Type B pancreatic cell (in vitro differentiated cells): ENCODE measurements around the gene SBSN. TPM values are rescaled to one million over a fixed set of nuclear protein-coding genes. Genes with fewer than 3 reads are reported as not detected.

ENCODE experiments used
- DNase-seq: peaks from one replicate; pipeline ENCODE4 v3.0.0; 2021; ENCODE audit warnings: mixed read lengths; ENCODE audit not compliant: unreplicated experiment; ENCODE audit errors: extremely low spot score
- H3K27ac Mint-ChIP-seq: 2 replicates; pipeline ENCODE4 v1.8.0; 2021; ENCODE audit warnings: mild to moderate bottlenecking, mixed read lengths
- H3K27me3 Mint-ChIP-seq: 2 replicates; pipeline ENCODE4 v1.8.0; 2021; ENCODE audit warnings: mixed read lengths
- H3K36me3 Mint-ChIP-seq: 2 replicates; pipeline ENCODE4 v1.8.0; 2021; ENCODE audit warnings: mixed read lengths
- H3K4me1 Mint-ChIP-seq: one replicate; pipeline ENCODE4 v1.8.0; 2021; ENCODE audit warnings: mixed read lengths; ENCODE audit not compliant: unreplicated experiment
- H3K4me3 Mint-ChIP-seq: 2 replicates; pipeline ENCODE4 v1.8.0; 2021; ENCODE audit warnings: mild to moderate bottlenecking, mixed read lengths
- H3K9me3 Mint-ChIP-seq: 2 replicates; pipeline ENCODE4 v1.8.0; 2021; ENCODE audit warnings: mixed read lengths
- total RNA-seq: library from RNA; stranded (reverse); gene quantifications from 2 replicates; pipeline ENCODE4 v1.2.1, GENCODE V29; 2021; ENCODE audit warnings: low replicate concordance
- TF ChIP-seq, protein P1 (sequence below): fragments of 200-600 bp; sonication (generic); conservative IDR thresholded peaks from 2 replicates; pipeline ENCODE4 v1.5.0; 2021; ENCODE audit warnings: antibody characterized with exemption, mild to moderate bottlenecking

SBSN gene
- total RNA-seq, 1 donor from 2014 or later, result 0.53 TPM

DNA sequence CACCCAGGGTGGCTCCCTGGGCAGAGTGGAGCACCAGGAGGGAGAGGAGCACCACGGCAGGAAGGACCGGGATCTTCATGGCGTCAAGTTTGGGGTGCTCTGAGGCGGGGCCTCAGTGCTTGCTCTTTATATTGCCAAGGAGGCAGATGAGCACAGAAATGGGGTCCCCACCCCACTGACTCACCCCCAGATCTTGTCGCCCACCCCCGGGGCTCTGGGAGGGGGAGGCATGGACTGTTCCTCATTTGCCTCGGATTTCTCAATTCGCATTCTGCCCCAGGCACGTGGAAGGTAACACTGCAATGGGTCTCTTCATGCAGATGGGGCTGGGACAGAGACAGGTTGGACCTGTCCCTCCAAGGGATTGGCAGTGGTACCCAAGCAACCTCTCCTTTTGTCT, 37.7 kb downstream of the SBSN start, which contains the start of gene KRTDAP:
TSS of gene KRTDAP (minus strand) at position 101 of the 400 bp plus-strand sequence. CDS start at position 79, 22 bp downstream.
- DNase-seq, result no peak
- Mint-ChIP-seq H3K36me3 (no peaks in the 10 kb centered on the region), H3K4me3 (no peak within 1 kb of the TSS), H3K27me3 (peaks cover 26% of the 10 kb centered on the region), H3K9me3 (no peaks in the 10 kb centered on the region), H3K4me1 (no peaks in the 10 kb centered on the region), H3K27ac (no peak within 1 kb of the TSS)
- TF ChIP-seq, protein P1, sequence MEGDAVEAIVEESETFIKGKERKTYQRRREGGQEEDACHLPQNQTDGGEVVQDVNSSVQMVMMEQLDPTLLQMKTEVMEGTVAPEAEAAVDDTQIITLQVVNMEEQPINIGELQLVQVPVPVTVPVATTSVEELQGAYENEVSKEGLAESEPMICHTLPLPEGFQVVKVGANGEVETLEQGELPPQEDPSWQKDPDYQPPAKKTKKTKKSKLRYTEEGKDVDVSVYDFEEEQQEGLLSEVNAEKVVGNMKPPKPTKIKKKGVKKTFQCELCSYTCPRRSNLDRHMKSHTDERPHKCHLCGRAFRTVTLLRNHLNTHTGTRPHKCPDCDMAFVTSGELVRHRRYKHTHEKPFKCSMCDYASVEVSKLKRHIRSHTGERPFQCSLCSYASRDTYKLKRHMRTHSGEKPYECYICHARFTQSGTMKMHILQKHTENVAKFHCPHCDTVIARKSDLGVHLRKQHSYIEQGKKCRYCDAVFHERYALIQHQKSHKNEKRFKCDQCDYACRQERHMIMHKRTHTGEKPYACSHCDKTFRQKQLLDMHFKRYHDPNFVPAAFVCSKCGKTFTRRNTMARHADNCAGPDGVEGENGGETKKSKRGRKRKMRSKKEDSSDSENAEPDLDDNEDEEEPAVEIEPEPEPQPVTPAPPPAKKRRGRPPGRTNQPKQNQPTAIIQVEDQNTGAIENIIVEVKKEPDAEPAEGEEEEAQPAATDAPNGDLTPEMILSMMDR, result no peak

DNA sequence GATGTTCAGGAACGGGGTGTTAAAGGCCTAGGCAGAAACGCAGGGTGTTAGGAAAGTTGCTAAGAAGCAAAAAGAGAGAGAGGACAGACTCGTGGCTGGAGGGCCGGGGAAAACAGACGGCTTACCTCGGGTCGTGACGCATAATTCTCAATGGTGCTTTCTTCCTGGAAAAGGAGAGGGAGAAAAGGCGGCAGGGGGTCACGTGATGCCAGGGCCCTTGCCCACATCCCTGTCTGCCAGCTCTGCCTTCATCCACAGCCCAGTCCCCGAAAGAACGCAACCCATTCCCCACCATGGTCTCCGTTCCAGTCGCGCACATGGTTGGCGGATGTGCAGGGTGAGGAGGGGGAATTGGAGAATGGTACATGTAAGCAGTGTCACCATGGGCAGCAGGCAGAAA, 39.4 kb downstream of the SBSN start:
- H3K4me3 Mint-ChIP-seq, result no peak overlapping the region
- H3K4me1 Mint-ChIP-seq, result no peaks in the 10 kb centered on the region
- no peaks in the 10 kb centered on the region for H3K9me3 Mint-ChIP-seq
- TF ChIP-seq, protein P1, result no peak
- H3K27ac Mint-ChIP-seq, result peak overlapping the region; percentile 51
- H3K27me3 Mint-ChIP-seq, result peaks cover 26% of the 10 kb centered on the region
- DNase-seq, result no peak
- H3K36me3 Mint-ChIP-seq, result no peaks in the 10 kb centered on the region

DNA sequence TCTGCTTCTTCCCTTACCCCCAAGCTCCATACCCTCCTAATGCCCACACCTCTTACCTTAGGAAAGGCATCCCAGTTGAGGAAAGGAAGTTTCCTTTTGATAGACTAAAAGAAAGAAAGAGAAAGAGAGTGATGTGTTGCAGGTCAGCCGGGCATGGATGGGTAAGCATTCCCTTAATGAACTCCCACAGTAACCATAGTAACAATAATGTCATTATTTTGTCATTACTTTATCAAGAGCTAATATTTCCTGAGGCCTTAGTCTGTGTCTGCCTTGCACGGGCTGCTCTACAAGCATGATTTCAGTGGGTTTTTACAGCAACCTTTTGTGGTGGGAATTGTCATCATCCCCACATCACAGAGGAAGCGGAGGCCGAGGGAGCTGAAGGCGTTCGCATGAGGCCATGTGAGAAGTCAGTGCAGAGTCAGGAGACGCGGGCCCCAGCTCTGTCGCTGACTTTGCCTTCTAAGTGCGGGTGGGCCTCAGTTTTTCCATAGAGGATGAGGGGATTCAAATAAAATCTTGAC, 40.4 kb downstream of the SBSN start:
- Mint-ChIP-seq H3K4me3 (no peak overlapping the region), H3K27me3 (peaks cover 25% of the 10 kb centered on the region), H3K27ac (no peak overlapping the region), H3K9me3 (no peaks in the 10 kb centered on the region), H3K4me1 (no peaks in the 10 kb centered on the region), H3K36me3 (no peaks in the 10 kb centered on the region)
- no peak for DNase-seq
- TF ChIP-seq, protein P1, result no peak

DNA sequence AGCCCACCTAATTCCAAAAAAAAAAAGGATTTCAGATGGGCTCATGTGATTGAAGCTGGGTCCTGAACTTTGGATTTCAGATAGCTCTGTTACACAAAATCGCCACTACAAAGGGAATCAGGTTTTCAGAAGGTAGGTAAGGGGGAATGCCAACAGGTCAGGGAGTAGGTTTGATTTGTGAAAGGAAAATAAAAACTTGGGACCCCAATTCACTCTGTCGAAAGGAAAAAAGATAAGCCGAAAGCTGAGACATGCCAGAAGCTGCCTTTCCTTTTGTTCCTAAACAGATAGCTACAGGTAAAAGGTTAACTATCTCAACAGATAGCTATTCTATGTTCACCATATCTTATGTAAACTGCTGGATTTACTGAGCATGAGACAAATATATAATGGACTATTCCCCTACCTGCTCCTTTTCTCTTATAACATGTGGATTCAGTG, 41.8 kb downstream of the SBSN start:
- TF ChIP-seq, protein P1, result no peak
- no peak for DNase-seq
- Mint-ChIP-seq H3K4me1 (no peaks in the 10 kb centered on the region), H3K4me3 (no peak overlapping the region), H3K27me3 (peaks cover 19% of the 10 kb centered on the region), H3K36me3 (no peaks in the 10 kb centered on the region), H3K9me3 (no peaks in the 10 kb centered on the region), H3K27ac (no peak overlapping the region)

DNA sequence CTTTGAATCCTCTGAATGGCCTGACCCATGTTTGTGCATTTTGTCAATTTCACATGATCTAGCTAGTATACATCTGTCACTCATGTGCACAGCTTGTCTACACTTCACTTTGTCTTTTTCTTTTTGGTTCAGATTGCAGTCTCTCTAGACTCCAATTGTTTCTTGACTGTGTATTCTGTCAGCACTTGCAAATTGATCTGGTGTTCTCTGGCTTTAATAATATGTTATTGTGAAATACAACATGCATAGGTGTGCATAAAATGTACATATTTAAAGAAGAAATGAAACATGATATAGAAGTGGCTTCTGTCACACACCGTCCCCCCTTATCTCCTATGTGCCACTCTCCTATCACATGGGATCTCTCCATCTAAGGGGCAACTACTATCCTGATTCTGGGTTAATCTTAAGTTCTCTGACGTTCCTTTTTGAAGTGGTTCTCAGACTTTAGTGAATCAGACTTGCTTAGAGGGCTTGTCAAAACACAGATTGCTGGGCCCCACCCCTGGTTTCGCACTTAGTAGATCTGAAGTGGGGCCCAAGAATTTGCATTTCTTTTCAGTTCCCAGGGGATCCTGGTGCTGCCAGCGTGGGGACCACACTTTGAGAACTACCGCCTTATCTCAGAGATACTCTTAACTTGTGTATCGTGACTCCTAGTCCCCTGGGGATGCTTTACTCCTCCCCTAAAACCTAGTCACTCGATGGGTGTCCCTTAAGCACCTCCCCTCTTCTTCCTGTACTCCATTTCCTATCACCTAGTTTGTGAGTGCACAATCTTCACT, 43.7 kb downstream of the SBSN start:
- Mint-ChIP-seq H3K4me3 (no peak overlapping the region), H3K9me3 (no peaks in the 10 kb centered on the region), H3K4me1 (no peaks in the 10 kb centered on the region), H3K27me3 (peaks cover 10% of the 10 kb centered on the region), H3K27ac (no peak overlapping the region), H3K36me3 (no peaks in the 10 kb centered on the region)
- no peak for DNase-seq
- TF ChIP-seq, protein P1, result no peak
